ENCODE measurements around the gene CCDC116.
"Not testable (repeated sequence)": the region's sequence is repeated elsewhere in the genome, so short reads cannot be mapped to it uniquely, and the experiment has no call there.

Gene CCDC116

DNA sequence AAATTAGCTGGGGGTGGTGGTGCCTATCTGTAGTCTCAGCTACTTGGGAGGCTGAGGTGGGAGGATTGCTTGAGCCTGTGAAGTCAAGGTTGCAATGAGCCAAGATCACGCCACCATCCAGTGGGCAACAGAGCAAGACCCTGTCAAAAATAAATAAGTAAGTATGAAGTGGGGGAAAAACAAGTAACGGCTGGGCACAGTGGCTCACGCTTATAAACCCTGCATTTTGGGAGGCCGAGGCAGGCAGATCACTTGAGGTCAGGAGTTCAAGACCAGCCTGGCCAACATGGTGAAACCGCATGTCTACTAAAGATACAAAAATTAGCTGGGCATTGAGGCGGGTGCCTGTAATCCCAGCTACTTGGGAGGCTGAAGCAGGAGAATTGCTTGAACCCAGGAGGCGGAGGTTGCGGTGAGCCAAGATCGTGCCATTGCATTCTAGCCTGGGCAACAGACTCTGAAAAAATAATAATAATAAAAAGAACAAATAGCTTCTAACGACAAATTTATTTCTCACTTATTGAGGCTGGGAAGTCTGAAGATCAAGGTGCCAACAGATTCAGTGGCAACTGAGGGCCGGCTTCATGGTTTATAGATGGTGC lies 22.9 kb upstream of the CCDC116 start:
- not testable (repeated sequence) for DNase-seq (ENCODE audit: low spot score)

DNA sequence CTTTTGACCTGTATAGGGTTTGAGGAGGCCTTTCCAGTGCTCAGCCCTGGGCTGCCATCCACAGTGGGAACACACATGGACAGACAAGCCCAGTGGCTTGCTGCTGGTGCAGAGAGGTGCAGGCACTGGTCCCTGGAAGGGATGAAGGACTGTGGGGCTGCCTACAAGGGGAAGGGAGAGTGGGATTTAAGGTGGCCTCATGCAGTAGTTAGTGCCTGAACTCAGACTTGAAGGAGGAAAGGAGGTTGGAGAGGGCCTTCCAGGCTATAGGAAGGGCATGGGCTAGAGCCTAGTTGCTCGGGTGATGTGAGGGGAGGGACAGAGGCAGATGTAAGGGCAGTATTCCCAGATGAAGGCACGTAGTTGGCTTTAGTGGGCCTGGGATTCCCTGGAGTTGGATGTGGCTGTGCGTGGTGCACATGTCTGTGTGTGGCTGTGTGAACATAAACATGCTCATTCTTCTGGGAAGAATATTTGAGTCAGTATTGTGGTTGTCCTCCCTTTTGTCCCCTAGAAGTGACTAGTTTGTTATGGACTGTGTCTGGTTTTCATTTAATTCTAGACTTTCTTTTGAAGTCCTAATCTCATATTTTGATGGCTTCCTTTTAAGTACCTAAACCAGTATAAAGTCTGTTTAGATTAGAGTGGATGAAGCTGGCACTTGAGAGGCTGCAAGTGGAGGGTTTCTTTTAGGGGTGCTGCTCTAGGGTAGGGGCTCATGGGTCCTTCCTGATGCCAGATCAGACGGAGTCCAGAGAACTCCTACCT lies 21.2 kb upstream of the CCDC116 start:
- no peak for DNase-seq (ENCODE audit: low spot score)

DNA sequence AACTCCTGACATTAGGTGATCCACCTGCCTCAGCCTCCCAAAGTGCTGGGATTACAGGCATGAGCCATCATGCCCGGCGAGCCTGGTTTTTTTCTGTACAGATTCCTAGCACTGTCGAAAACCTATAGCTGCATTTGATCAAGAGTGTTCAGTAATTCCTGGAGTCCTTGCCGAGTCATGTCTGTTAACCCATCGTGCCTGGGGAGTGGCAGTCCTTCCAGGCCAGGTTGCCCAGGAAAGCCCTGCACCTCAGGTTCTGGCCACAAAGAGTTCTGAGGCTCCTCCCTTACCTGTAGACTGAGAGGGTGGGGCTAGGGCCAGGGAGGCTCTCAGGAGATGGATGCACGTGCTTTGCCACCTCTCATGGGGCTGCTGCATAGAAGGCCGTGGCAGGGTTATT lies 19.7 kb upstream of the CCDC116 start:
- no peak for DNase-seq (ENCODE audit: low spot score)

- no peak for DNase-seq (ENCODE audit: low spot score)
Measured at GRCh38 chr22:21613553-21614233, 18.9 kb upstream of the CCDC116 start.

GRCh38 chr22:21615731-21616130 lies 16.8 kb upstream of the CCDC116 start:
- no peak for DNase-seq (ENCODE audit: low spot score)

- DNase-seq (ENCODE audit: low spot score): not testable (repeated sequence)
Measured at GRCh38 chr22:21617337-21617736, 15.2 kb upstream of the CCDC116 start.

GRCh38 chr22:21621025-21621424 lies 11.5 kb upstream of the CCDC116 start:
- DNase-seq (ENCODE audit: low spot score): no peak

DNA sequence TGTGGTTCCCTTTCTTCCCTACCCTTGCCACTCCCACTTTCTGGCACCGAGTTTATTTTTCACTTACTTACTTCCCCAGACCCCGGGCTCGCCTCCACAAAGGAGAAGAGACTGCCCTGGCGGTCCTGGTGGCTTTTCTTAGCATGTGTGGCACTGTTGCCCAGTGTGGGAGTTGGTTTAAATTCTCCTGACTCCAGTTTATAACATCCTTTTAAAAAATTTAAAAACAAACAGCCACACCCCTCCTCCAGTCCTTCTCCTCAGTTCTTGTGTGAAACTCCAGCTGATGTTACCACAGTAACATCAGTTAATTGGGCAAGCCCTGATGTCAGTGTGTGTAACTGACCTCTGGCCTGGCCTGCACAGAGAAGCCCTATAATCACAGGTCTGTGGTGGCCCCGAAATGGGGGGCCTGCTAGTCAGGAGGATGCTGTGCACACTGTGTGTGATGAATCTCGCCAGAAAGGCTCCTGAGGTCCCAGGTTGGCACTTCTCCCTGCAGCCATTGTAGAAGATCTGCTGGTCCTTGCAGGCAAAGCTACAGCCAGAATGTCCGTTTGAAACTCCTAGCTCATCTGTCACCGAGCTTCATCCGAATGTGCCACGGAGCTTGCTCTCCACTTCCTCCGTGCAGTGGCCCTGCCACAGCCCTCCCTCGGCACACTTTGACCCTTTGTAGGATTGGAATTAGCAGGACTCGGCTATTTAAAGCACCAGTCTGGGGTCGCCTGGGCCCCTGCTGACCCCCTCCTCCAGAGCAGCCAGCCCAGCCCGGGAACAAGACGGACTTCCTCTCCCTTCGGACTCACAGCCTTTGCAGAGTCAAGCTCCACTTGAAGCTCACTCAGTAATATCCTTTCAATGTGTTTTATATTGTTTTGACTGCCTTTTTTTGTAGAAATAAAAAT lies 10.3 kb upstream of the CCDC116 start:
- no peak for DNase-seq (ENCODE audit: low spot score)

- no peak for DNase-seq (ENCODE audit: low spot score)
Measured at GRCh38 chr22:21622919-21623647, 9.5 kb upstream of the CCDC116 start.

GRCh38 chr22:21623648-21623970 lies 9.0 kb upstream of the CCDC116 start:
- no peak for DNase-seq (ENCODE audit: low spot score)

DNA sequence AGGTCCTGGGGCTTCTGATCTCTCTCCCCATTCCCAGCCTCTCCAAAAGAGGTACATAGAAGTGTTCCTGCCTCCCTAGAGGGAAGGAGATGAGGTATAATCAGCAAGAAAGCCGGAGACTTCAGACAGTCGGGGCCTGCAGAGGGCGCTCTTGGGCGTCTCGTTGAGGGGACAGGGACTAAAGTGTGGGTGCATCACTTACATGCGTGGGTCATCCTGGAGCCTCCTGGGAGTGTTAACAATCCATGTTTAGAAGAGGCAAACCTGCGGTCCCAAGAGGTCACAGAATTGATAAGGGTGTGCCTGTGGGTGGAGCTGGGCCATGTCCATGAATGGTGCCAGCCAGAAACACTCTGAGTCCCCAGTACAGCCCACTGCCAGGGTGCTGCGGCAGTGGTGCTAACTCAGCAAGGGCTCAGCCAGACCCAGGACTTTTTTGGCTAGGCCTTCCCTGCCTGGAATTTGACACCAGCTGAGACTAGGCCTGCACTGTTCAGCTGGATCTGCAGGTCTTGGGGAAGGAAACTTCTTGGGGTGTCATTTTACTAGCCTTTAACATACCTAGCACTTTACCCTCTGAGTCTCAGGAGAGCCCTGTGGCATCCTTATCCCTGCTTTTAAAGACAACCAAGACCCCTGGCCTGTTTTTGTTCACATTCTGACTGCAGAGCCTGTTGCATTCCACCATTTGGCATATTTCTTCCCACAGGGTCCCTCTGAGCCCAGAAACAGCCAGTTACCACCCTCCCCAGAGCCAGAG lies 8.3 kb upstream of the CCDC116 start:
- DNase-seq (ENCODE audit: low spot score): no peak

GRCh38 chr22:21624880-21625791 lies 7.4 kb upstream of the CCDC116 start:
- DNase-seq (ENCODE audit: low spot score): no peak

DNA sequence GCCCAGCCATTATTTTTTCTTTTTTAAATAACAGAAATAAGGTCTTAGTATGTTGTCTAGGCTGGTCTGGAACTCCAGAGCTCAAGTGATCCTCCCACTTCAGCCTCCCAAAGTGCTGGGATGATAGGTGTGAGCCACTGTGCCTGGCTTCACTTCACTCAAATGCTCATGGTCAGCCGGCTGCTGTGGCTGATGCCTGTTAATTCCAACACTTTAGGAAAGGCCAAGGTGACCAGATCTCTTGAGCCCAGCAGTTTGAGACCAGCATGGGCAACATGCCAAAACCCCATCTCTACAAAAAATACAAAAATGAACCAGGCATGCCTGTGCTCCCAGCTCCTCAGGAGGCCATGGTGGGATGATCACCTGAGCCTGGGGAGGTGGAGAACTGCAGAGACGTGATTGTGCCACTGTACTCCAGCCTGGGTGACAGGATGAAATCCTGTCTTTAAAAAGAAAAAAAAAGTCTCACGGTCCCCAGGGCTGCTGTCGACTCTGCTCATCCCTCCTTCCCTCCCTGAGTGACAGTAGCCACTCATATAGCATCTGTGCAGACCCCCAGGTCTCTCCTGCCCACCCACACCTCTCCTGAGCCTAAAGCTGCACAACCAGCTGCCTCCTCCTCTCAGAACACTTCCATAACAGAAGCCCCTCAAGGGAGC lies 6.4 kb upstream of the CCDC116 start:
- no peak for DNase-seq (ENCODE audit: low spot score)

DNA sequence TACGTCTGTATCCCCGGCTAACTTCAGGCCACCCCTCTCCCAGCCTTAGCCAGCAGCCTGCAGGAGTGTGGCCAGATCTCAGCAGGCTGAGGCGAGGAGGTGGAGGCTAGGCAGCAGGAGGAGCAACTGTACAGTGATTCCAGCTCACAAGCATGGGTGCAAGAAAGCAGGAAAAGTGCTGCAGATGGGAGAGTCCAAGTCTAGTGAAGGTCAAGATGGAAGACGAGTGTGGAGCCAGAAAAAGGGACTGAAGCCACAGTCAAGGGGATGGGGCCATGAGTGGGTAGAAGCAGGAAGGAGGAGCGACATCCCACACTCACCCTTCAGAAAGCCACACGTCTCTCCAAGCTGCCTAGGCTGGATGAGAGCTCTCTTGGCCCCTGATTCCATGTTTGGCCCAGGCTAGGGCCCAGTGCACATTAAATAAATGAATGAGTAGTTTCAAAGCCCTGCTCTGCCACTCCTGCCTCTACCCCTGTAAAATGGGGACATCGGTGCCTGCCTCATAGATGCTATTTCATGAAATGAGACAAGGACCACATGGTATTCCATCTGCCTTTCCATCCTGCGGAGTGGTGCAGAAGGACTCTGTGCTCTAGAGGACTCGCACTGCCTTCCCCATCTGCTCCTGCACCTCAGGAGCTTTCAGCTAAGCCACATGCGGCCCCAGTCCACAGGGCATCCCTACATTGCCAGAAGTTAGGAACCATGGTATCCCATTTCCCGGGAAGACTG lies 5.7 kb upstream of the CCDC116 start:
- no peak for DNase-seq (ENCODE audit: low spot score)

GRCh38 chr22:21628386-21629254 lies 3.9 kb upstream of the CCDC116 start:
- no peak for DNase-seq (ENCODE audit: low spot score)

GRCh38 chr22:21629255-21630149 lies 3.1 kb upstream of the CCDC116 start, which contains the start of gene YDJC:
Gene YDJC, minus strand, starts transcription at chr22:21630022. Its CDS starts 8 bp downstream, at chr22:21630014.
- peak; percentile 96 for DNase-seq (ENCODE audit: low spot score)
